ENCODE data around the gene CMSS1.

The CMSS1 gene

GRCh38 chr3:99875929-99876841, 58.5 kb downstream of the CMSS1 start:
- DNase-seq, result peak; percentile 87

DNA sequence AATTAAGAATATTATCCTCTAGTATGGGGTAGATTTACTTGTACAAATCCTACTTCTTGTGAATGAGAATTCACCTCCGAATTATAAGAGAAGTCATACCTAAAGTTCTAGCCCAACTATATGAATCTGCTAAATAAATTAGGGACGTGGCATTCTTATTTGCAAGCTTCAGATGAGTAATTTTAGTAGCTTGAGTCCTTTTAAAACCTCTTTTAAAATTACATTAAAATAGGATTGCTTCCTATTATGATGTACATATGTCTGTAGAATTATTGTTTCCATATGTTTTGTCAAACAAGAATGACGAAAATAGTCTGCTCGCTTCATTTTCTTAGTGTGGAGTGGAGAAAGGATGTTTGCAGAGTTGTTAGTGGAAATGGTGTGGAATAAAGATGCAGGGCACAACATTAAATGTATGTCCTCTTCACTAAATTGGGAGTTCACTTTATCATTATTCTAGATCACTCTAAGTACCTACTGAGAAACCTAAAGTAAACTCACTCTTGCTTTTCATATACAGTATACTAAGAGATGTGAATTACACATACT, 59.4 kb downstream of the CMSS1 start:
- DNase-seq, result no peak

DNA sequence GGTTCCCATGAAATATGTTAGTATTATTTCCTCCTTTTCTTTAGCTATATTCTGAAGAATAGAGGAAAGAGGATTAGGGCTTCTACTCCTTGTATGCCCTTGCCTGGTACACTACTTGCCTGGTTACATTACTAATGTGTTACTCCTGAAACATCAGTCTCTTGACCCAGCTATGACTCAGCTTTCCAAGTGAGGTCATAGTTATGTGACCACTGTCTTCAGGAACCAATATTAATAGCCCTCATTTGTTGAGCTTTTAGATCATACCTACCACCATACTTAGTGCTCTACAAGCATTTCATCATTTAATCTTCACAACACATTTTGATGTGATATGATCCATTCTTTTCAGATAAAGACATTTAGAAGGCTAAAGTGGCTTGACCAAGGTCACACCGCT, 60.3 kb downstream of the CMSS1 start:
- DNase-seq, result peak; percentile 20

- no peak for DNase-seq
Observed at GRCh38 chr3:99879275-99879674, 61.6 kb downstream of the CMSS1 start.

- no peak for DNase-seq
Observed at GRCh38 chr3:99881121-99881524, 63.5 kb downstream of the CMSS1 start.

DNA sequence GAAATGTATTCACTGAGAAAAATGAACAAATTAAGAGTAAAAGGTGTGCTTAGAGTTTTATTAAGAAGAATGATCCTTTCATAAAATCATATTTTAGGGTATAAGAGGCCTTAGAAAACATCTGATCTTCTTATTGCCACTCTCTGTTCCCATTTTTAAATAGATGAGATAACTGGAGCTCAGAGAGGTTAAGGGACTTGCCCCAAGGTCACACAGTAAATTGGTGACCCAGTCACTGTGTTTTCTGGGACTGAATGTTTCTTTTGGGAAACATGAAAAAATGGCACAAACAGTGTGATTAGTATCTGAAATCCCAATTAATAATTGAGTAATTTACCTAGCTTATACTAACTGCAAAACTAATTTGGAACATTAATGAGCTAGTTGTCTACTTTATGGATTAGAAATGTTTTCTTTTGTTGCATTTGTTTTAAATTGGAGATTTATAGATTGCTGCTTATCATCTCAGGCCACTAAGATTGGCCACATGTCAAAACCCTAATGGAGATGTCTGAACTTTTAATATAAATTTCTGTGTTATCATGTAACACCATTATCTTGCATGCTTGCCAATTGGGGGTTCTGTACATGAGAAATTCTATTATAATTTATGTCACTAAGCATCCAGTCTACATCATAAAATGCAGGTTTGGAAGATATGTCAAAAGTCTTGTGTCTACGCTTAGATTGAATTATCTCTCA, 64.9 kb downstream of the CMSS1 start:
- DNase-seq, result peak; percentile 12

GRCh38 chr3:99883138-99883461, 65.4 kb downstream of the CMSS1 start:
- DNase-seq, result no peak

DNA sequence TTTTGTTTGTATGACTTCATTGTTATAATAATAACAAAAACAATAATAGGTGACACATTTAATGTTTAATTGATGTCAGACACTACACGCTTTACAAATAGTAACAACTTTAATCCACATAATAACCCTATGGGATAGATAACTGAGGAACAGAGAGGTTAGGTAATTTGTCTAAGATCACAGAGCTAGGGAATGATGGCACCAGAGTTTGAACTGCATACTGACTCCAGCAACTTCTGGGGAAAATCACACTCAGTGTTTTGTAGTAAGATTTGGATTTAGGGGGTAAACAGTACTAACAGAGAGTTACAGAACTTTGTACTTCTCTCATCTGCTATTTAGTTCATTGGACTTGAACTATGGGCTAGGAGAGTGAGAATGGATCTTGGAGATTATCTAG, 66.0 kb downstream of the CMSS1 start:
- no peak for DNase-seq

DNA sequence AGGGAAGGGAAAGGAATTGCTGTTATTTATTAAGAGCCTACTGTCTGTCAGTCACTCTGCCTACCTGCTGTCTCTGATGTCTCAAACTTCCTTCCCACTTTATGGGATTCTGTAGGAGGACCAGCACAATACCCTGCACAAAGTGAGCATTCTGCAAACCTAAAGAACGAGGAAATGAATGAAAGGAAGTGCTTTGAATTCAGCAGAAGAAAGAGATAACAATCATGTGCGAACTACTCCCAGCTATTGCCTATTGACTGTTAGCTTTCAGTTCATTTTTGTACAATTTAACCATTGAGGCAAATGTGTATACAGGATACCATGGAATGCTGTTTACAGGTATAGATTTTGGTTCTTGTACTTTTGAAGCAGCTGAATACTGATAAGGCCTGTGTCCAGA, 66.8 kb downstream of the CMSS1 start:
- DNase-seq, result peak; percentile 33

DNA sequence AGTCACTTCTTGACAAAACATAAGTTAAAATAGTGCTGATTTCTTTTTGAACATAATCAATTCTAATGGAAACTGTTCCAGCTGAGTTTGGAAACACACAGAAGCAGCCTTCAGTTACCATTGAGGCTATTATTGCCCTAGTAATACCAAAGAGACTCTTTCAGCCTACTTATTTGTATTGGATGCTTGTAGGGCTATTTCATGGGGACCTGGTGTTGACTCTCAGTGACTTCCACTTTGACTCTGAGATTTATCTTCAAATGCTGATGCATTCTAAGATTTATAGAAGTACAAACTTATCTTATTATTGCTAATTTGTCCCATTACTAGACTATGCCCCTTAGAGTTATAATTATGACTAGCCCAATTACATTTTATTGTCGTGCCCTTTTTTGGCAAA, 67.4 kb downstream of the CMSS1 start:
- no peak for DNase-seq

GRCh38 chr3:99885851-99886250, 68.2 kb downstream of the CMSS1 start:
- DNase-seq, result no peak

DNA sequence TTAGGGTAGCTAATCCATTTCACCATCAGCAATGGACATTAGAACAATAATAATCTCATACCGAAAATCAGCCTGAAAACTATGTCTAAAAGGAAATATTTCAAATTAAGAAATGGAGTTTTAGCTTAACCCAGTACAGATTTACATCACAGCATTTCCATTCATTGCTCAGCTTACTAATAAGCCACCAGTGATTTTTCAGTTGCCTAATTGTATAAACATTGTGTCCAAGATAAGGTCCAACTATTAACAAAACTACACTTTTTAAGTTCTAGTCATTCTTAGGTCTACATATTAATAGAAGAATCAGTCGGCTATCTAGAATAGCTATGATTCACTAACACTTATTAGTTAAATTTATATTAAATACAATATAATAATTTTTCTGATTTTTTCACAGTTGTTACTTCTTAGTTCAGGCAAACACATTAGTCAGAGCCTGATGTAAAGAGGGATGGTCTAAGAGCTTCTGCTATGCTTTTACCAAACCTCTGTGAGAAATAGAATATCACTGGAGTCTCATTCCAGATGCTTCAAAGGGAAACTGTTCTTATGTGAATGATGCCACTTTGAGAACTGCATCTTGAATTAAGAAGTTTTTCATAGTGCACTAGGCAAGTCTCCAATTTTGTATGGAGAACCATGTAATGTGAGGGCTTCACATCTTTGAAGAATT, 74.1 kb downstream of the CMSS1 start:
- no peak for DNase-seq

DNA sequence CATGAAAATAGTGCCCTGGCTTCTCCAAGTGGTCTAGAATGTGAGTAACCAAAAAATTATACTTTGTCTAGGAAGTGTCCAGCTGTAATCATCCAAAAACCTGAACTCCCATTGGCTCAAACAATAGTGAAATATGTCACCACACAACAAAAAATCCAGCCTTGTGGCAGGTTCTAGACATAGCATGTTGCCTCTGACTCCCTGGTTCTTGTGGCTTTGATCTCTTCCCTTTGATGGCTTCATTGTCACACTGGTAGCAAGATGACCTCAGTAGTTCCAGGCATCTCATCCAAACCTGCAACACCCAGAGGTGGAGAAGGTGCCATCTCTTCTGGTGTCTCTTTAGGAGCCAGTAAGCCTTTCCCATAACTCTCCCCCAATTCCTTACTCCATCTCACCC, 74.7 kb downstream of the CMSS1 start:
- no peak for DNase-seq

DNA sequence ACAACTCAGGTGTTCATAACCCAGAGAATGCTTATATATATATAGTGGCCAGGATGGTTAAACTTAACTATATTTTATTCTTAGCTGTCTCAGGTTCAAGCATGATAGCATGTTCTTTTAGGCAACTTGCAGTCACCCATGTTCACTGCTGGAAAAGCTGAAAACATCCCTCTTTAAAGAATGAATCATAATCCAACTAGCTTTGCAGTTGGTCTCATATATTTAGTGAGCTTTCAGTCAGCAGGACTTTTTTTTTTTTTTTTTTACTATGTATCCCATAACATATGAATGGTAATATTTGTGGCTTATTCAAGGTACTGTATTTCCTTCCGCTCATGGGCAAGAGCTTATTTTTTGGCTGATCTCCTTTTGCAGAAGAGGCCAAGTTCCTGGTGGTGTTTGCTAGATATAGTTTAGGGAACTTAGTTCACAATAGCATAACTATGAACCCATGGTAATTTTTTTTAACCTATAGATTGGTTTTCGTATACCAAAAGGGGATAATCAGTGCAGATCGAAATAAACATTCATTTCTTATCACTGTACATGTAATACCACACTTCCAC, 77.6 kb downstream of the CMSS1 start:
- DNase-seq, result peak; percentile 73

DNA sequence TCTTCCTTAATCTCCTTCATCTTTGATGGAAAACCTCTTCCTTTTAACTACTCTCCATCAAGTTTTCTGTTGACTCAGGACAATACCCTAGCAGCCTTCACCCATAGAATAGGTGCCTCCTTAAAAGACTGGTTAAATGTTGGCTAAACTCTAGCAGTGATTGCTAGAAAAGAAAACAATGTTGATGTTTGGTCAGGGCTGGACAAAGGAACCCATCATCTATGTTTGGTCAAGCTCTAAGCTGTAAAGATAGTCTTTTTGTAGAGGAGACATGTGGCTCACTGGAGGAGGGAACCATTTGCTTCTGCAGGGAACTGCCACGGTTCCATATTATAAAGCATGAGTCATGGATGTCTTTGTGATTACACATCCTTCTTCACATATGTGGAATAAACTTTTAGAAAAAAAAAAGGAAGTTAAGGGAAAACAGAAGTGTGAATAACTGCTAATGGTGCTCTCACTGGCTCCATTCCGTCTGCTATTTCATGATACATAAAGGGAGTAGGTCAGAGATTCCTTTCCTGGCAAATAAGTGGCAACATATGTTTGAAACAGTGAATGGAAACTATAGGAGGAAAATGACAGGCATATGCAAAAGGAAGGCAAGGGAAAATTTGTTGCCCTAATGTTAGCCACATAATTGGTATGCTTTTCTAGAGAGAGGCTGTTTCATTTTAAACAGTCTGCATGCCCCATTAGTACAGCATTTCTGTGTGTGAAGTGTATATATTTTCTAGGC, 78.2 kb downstream of the CMSS1 start:
- peak; percentile 74 for DNase-seq

- peak; percentile 10 for DNase-seq
Observed at GRCh38 chr3:99896482-99896881, 78.8 kb downstream of the CMSS1 start.

DNA sequence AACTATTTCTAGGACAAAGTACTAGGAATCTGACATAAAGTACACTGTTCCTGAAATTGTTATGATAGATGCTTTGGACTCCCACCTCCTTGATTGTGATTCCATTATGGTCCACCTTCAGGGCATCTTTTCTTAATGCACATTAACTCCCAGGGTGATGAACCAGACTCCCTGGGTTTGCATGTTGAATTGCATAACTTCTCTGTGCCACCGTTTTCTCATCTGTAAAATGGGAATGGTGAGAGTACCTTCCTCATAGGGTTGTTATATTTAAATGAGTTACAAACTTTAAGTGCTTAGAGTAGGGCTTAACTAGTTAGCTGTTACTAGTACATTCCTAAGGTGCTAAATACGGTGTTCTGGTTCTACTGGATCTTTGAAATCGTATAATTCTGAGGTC, 81.9 kb downstream of the CMSS1 start:
- DNase-seq, result no peak

DNA sequence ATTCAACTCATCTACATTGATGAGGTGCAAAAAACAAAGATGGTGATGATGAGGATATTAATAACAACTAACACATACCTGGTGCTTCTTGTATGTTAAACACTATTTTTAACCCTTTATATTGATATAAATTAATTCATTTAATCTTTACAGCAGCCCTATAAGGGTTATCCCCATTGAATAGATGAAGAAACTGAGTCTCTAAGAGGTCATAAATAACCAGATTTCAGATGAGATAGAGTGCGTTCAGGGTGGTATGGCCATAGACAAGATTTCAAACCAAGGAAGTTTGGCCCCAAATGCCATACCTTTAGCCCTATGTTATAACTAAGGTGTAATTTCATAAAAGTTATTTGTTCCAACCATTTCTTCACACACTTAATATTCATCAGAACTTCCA, 82.6 kb downstream of the CMSS1 start:
- DNase-seq, result no peak

DNA sequence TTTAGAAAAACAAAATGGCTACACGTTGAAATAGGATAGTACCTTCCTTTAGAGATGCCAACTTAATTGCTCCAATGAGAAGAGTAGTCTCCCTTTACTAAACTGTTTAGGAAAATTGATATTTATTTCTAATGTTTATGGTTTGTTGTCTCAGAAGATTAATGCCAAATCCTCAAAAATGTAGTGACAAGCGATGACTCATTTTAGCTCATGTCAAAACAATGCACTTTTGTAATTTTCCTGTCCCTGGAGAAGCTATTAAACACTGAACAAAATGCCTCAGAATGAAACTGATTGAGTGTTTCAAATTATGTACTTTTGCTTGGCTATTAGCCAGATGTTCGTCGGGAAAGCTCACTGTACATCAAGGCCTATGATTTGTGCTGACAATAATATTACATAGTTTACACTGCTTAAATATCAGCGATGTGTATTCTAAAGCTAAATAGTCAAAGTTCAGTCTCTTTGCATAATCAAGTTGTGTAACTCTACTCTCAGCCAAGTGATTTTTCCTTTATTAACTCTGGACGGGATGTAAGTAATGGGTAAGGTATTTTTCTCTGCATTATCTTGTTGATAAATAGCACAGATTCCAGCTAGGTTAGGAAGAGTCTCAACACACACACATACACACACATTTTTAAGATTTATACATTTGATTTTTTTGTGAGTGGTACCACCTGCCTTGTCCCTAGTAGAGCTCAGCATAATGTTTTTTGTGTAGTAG, 83.7 kb downstream of the CMSS1 start:
- no peak for DNase-seq

DNA sequence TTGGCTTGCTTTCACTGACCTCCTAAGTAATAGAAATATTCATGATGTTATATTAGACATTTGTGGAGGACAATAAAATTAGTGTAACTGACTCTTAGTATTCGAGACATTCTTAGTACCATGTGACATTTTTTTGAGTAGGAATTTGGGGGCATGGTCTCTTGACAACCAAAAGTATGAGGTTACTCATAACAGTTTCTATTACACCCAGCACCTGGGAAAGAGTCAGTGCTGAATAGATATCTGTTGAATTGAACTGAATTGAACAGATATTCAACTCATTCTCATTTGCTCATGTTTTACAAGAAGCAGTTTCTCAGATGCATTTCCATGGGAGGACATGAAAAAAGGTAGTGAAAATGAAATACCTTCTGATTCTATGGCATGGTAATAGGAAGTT, 84.4 kb downstream of the CMSS1 start:
- DNase-seq, result no peak

DNA sequence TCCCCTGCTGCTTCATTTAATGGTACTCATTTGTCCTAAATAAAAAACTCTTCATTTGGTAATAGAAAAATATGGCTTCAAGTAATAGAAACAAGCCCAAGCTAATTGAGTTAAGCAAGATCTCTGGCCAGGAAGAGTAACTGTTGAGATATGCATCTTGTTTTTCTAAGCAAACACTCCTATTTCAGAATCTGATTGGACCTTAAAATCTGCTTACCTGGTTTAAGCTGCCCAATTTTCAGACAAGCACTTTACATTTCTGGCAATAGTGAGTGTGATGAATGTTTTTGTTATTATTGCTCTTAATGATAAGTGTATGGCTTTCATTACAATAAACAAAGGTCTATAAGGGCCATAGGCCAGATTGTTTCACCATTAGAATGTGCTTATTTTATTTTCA, 86.2 kb downstream of the CMSS1 start:
- DNase-seq, result no peak
